ENCODE measurements around the gene SLC27A5. TPM values are rescaled to one million over a fixed set of nuclear protein-coding genes. Genes with fewer than 3 reads are reported as not detected.

The SLC27A5 gene
- total RNA-seq, 1 donor from 2014 or later: 4.7 TPM

- intact Hi-C loops (cut with DNase I): no loop called here
- no peak for ATAC-seq
Measured at GRCh38 chr19:58550362-58551122, 38.8 kb upstream of the SLC27A5 start.

GRCh38 chr19:58549664-58550361 lies 38.0 kb upstream of the SLC27A5 start:
- no peak for ATAC-seq
- H3K9me3 ChIP-seq: no peaks in the 10 kb centered on the region
- TF ChIP-seq CTCF (IDR thresholded peaks at IDR 0.05): no peak
- DNase-seq: no peak
- H3K27ac ChIP-seq: no peak overlapping the region
- peaks cover 26% of the 10 kb centered on the region for H3K4me1 ChIP-seq
- no peak overlapping the region for H3K4me3 ChIP-seq
- intact Hi-C loops (cut with DNase I): no loop called here
- H3K27me3 ChIP-seq: no peaks in the 10 kb centered on the region
- peaks cover 79% of the 10 kb centered on the region for H3K36me3 ChIP-seq

More at GRCh38 chr19:58550362-58551122, 38.8 kb upstream of the SLC27A5 start:
- no peak overlapping the region for H3K4me3 ChIP-seq
- DNase-seq: no peak
- H3K36me3 ChIP-seq: peaks cover 78% of the 10 kb centered on the region
- no peak for TF ChIP-seq CTCF (IDR thresholded peaks at IDR 0.05)
- H3K27me3 ChIP-seq: no peaks in the 10 kb centered on the region
- peaks cover 27% of the 10 kb centered on the region for H3K4me1 ChIP-seq
- H3K27ac ChIP-seq: no peak overlapping the region
- no peaks in the 10 kb centered on the region for H3K9me3 ChIP-seq

GRCh38 chr19:58548859-58549663 lies 37.3 kb upstream of the SLC27A5 start:
- peaks cover 22% of the 10 kb centered on the region for H3K4me1 ChIP-seq
- no peak for ATAC-seq

GRCh38 chr19:58547323-58548312 lies 35.8 kb upstream of the SLC27A5 start:
- DNase-seq (no peak), ATAC-seq (no peak)
- H3K9me3 ChIP-seq: no peaks in the 10 kb centered on the region
- no peaks in the 10 kb centered on the region for H3K27me3 ChIP-seq
- TF ChIP-seq CTCF (IDR thresholded peaks at IDR 0.05): no peak
- H3K4me1 ChIP-seq: peaks cover 15% of the 10 kb centered on the region
- no peak overlapping the region for H3K27ac ChIP-seq
- H3K36me3 ChIP-seq: peaks cover 70% of the 10 kb centered on the region
- no peak overlapping the region for H3K4me3 ChIP-seq
- intact Hi-C loops (cut with DNase I): no loop called here

More at GRCh38 chr19:58548859-58549663, 37.3 kb upstream of the SLC27A5 start:
- no peak overlapping the region for H3K4me3 ChIP-seq
- no peaks in the 10 kb centered on the region for H3K27me3 ChIP-seq
- peaks cover 79% of the 10 kb centered on the region for H3K36me3 ChIP-seq
- intact Hi-C loops (cut with DNase I): no loop called here
- no peak for DNase-seq
- H3K27ac ChIP-seq: no peak overlapping the region
- no peaks in the 10 kb centered on the region for H3K9me3 ChIP-seq
- no peak for TF ChIP-seq CTCF (IDR thresholded peaks at IDR 0.05)

All from upper lobe of right lung (tissue), 1 donor.